ENCODE data around the gene MEGF10.

The MEGF10 gene

DNA sequence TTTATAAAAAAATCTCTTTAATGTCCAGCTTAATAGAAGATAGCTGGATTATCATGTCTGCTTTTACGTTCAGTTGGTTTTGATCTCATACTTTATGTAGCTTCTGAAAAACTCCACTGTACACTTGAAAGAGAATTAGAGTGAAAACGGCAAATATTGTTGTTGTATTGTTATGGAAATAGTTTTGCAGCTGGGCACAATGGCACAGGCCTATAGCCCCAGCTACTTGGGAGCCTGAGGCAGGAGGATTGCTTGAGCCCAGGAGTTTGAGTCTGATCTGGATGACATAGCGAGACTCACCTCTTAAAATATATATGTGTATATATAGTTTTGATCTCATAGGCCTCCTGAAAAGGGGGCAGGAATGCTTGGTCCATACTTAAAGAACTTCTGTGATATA lies 159.4 kb downstream of the MEGF10 start:
- no peak for DNase-seq

DNA sequence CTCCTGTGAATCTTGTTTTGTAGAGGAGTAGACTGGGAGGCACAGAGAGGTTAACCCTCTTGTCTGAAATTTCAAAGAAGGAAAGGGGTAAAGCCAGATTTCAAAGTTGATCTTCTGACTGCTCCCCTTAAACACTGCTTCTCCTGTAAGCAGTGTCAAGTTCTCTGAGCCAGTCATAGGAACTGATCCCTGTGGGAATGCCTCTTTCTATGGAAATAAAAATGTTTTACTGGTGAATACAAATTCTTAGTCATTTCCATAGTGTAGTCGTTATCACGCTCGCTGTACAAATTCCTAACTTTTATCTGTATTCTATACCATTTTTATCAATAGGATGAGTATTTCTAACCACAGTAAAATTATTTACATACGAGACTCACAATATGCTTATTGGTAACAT lies 160.5 kb downstream of the MEGF10 start:
- no peak for DNase-seq

DNA sequence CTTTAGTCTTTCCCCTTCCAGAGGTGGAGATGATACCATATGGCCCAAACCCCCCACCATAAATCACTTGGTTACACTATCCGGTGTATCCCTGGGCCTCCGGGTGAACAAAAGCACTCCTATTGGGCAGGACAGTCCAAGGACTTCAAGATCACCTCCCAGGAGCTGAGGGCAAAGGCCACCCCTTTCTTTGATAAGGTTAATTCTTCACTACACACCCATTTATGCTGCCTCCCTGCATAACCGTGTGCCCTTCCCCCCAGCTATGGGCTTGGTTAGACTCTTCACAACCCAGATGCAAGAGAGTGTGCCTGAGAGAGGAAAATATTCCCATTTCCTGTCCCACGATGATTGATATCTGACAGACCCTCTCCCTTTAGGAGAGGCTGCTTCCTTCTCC lies 162.0 kb downstream of the MEGF10 start:
- DNase-seq = no peak

DNA sequence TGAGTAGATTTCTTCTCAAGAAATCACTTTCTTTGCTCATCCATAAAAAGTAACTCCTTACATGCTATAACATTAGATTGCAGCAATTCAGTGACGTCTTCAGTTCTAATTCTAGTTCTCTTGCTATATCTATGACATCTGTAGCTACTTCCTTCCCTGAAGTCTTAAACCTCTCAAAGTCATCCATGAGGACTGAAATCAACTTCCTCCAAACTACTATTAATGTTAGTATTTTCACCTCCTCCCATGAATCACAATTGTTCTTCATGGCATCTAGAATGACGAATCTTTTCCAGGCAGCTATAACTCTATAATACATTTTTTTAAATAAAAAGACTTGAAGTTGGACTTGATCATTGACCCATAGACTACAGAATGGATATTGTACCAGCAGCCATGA lies 180.6 kb downstream of the MEGF10 start:
- DNase-seq = no peak

DNA sequence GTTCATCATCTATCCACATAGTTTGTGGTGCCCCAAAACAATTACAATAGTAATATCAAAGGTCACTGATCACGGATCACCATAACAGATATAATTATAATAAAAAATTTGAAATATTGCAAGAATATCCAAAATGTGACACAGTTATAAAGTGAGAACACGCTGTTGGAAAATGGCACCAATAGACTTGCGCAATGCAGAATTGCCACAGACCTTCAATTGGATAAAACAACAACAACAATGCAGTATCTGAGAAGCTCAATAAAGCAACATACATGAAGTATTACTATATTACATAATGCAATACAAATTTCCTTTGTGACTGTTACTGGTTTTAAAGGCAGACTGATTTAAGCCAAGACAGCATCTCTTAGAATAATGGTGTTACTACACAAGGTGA lies 182.1 kb downstream of the MEGF10 start:
- DNase-seq = no peak

DNA sequence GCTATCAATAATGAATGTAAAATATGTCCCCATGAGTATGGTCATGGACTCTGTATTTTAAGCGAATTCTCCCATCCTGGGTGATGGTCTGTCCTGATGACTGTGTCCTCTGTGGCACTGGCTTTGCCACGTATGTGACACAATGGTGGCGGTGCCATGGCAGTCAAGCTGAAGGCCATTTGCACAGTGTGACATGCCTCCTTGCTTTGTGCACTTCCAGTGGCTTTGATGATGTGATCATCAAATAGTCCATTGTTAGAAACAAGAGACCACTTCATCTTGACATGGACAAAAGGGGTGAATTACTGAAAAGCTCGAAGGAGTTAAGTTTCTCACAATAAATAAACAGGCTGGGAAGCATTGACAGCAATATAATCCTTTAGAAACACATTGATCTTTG lies 195.9 kb downstream of the MEGF10 start:
- DNase-seq = no peak

DNA sequence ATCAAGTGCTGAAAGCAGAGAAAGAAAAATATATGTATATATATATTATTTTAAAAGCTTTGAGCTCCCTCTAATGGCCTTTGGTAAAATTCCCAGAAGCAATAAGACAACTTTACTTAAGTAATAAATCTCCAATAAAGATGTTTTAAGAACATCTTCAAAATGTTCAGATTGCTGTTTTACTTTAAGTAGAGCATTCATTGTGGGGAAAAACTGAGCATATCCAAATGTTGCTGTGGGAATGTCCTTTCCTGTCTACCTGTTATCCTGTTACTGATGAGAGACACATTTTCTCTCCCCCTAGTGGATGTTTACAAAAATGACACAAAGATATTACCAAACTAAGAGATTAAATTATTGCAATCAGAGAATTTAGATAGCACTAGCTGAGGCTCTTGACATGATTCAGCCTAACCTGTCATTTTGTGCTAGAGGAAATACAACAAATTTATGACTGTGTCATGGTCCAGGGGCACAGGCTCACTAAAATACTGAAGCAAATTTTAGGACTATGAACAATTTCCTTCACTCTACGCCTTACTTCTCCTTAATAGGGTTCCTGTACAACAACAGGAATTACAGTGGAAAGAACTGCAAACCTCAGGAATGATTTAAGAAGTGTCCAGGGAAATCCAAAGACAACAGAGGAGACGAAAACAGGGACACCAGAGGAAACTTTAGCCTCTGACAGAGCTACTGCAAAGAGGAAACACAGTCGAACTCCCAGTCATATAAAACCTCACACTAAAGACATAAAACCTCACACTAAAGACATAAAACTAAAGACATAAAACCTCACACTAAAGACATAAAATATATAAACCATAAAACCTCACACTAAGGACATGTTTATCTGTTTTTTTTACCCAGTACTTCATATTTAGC lies 202.5 kb downstream of the MEGF10 start:
- no peak for DNase-seq

DNA sequence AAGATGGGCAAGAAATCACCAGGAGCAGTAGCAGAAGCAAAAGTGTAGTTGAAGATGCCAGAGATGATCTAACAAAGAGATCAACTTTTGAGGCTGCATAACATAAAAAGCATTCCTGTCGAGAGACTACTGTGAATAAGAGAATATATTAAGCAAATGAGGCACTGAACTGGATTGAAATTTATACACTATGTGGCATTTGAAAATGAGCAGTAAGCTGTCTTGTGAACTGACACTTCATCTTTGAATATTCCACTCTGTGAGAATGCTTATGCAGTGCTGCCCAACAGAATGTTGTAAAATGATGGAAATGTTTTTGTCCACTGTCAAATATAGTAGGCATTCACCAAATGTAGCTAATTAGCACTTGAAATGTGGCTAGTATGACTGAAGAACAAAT lies 208.0 kb downstream of the MEGF10 start:
- no peak for DNase-seq

DNA sequence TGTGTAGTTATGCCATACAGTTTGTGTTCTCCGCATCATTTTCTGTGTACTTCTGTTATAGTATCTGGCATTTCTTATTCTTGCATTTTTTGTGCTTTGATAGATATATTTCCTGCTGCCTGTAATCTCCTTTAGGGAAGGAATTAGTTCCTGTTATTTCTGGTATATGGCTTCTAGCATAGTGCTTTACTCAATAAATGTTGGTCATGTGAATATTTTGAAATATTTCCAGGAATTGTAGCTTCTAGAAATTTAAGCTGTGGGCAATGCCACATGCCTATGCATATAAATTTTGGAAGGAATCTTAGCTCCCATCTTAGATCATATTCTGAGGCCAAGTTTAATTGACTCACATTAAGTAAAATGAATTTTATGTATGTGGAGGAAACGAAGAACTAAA lies 215.3 kb downstream of the MEGF10 start:
- DNase-seq = no peak

DNA sequence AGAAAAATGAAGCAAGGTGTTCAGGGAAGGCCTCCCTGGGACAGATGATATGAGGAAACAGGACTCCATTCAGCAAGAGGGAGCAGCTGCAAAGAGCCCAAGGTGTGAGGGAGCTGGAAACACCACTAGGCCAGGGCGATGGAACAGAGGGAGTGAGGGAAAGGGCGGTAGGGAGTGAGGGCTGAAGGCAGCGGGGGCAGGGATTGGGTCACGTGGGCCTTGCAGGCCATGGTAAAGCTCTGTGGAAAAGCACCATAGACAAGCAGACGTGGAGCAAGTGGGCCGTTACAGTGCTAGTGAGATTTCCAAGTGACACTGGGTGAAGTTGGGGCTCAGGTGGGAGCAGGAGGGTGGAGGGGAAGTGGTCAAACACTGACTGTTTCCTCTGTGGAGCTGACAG lies 216.0 kb downstream of the MEGF10 start:
- DNase-seq = no peak

DNA sequence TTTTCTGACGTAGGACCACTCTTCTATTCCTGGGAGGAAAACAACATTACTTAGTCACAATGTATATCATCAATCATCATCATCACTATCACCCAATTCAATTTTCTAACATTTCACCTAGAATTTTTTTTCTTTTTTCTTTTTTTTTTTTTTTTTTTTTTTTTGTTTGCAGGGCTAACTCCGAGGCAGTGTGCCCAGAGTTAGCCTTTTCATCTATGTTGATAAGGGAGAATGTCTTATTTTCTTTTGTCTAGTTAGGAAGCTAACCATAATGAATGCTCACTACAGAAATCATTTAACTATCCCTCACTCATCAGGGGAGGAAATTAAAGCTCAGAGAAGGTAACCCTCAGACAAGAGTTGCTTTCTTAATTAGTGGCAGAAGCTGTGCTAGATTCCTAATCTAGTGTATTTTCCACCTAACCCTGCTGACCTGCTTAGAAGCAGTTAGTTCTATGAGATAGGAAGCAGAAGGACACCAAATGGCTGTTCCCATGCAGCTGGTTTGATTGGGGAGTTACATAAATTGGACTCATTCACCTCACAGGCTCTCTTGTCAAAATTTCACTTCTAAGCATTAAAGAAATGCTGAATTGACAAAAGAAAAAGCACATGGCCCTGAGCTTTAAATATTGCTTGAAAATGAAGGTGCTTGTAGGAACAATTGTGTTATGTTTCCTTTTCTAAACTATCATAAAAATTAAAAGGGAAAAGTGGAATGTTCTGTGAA lies 218.2 kb downstream of the MEGF10 start:
- no peak for DNase-seq

All from islet precursor cell (in vitro differentiated cells).